Measurements from ENCODE around the gene MFF.

DNA sequence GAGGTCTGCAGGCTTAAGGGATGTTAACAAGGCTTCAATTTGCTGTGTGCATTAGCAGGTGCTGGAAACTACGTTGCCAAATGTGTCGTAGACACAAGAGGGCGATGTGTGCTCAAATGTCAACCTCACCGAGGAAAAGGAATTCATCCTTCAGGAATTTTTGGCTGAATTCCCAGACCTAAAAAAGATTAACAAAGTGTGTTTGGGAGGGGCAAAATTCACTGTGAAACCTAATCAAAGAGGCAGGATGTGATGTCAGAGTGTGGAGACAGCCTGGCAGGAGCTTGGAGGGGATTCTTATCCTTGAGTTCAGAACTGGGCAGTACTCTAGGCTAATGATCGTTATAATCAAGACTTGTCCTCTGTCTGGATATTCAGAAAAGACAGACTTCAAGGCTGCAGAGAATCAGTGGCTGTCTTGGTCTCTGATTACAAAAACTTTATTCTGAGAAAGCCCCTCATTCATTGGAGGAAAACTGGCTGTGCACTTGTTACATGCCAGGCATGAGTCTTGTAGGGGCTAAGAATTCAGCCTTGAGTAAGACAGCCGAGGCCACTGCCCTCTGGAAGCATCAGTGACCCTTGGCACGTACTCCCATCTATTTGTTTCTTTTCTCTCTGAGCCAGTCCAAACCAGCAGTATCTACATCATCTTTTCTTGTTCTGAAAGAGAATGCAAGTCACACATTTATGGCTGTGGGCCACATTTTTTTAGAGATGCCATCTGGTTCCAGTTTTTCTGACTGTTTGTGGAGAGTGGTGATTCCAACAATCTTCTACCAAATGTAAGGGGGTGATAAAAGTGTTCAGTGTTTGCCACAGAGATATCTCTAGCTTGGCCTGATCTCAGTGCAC is 81.4 kb downstream of the MFF start:
- TF ChIP-seq POLR2A (IDR thresholded peaks at IDR 0.05) = peak; percentile 58
- TF ChIP-seq CTCF (IDR thresholded peaks at IDR 0.05) = peak; percentile 73 to 79 (median 78)
